ENCODE results near the gene IRAK3. TPM values are rescaled to one million over a fixed set of nuclear protein-coding genes. Genes with fewer than 3 reads are reported as not detected.
"Not testable (repeated sequence)": the region's sequence is repeated elsewhere in the genome, so short reads cannot be mapped to it uniquely, and the experiment has no call there.

The IRAK3 gene
- total RNA-seq, 4 donors from 2014 or later: 31.6 to 35.8 (median 33.2) TPM

DNA sequence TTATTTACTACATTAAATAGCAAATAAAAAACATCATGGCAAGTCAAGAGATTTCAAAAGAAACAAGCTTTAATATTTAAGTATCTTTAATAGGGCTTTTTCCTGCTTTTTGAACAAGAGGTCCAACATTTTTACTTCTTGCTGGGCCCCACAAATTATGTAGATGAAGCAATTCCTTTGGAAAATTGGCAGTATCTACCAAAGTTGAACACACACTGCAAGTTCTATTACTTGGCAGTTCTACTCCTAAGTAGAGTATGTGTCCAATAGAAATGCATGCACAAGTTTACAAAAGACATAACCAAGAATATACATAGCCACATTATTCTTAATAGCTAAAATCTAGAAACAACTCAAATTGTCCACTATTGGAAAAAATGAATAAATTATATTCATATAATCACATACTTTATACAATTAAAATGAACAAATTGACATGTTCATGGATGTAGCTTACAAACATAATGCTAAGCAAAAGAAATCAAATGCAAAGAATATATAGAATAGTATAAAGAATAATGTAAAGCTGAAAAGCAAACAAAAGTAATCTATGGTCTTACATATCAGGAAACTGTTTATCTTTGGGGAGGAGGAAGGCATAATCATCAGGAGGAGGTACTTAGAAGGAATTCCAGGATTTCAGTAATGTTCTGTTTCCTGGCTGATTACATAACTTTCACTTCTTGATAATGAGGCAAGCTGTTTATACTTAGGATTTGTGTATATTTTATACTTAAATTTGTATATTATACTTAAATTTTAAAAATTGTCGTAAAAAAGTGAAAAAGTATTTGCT lies 12.7 kb upstream of the IRAK3 start:
- no peaks in the 10 kb centered on the region for H3K9me3 ChIP-seq
- H3K27ac ChIP-seq: no peak overlapping the region
- TF ChIP-seq, protein P1, sequence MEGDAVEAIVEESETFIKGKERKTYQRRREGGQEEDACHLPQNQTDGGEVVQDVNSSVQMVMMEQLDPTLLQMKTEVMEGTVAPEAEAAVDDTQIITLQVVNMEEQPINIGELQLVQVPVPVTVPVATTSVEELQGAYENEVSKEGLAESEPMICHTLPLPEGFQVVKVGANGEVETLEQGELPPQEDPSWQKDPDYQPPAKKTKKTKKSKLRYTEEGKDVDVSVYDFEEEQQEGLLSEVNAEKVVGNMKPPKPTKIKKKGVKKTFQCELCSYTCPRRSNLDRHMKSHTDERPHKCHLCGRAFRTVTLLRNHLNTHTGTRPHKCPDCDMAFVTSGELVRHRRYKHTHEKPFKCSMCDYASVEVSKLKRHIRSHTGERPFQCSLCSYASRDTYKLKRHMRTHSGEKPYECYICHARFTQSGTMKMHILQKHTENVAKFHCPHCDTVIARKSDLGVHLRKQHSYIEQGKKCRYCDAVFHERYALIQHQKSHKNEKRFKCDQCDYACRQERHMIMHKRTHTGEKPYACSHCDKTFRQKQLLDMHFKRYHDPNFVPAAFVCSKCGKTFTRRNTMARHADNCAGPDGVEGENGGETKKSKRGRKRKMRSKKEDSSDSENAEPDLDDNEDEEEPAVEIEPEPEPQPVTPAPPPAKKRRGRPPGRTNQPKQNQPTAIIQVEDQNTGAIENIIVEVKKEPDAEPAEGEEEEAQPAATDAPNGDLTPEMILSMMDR (IDR thresholded peaks at IDR 0.05): no peak
- TF ChIP-seq EP300 (IDR thresholded peaks at IDR 0.05) (no peak), POLR2A (IDR thresholded peaks at IDR 0.05) (no peak)
- H3K36me3 ChIP-seq: no peaks in the 10 kb centered on the region
- H3K4me3 ChIP-seq: no peak overlapping the region
- peaks cover 0 to 4% (median 0%) of the 10 kb centered on the region in 4 donors for H3K4me1 ChIP-seq
- H3K27me3 ChIP-seq: peaks cover 0 to under 1% of the 10 kb centered on the region in 2 donors
- DNase-seq (ENCODE audit: low spot score in 2 of 2): no peak
- 66 to 69% methylated on average over 1 of the region's 1 CpG for WGBS, 2 donors

DNA sequence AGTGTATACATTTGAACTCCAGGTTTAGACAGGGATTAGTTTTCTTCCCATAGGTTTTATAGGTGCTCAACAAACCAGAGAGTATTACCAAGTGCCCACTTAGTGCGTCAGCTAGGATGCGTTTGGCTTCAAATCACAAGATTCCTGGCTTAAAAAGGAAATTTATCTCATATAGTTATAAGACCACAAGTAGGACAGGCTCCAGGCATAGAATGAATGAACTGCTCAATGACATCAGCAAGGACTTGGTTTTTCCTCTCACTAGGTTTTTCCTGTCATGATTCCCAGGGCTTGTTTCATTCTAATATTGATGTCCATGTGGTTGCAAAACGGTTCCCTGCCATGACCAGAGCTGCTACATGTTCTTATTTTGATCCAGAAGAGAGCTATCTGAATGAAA lies 6.1 kb upstream of the IRAK3 start:
- no peaks in the 10 kb centered on the region for H3K36me3 ChIP-seq
- TF ChIP-seq, protein P1 (IDR thresholded peaks at IDR 0.05): no peak
- TF ChIP-seq POLR2A (IDR thresholded peaks at IDR 0.05) (no peak), EP300 (IDR thresholded peaks at IDR 0.05) (no peak)
- H3K4me3 ChIP-seq: no peak overlapping the region
- H3K27me3 ChIP-seq: peaks cover 0 to 4% of the 10 kb centered on the region in 2 donors
- H3K9me3 ChIP-seq: no peaks in the 10 kb centered on the region
- no peaks in the 10 kb centered on the region for H3K4me1 ChIP-seq
- no peak for DNase-seq (ENCODE audit: low spot score in 2 of 2)
- no peak overlapping the region for H3K27ac ChIP-seq
- WGBS, 2 donors: 67 to 94% methylated on average over 3 of the region's 3 CpGs

DNA sequence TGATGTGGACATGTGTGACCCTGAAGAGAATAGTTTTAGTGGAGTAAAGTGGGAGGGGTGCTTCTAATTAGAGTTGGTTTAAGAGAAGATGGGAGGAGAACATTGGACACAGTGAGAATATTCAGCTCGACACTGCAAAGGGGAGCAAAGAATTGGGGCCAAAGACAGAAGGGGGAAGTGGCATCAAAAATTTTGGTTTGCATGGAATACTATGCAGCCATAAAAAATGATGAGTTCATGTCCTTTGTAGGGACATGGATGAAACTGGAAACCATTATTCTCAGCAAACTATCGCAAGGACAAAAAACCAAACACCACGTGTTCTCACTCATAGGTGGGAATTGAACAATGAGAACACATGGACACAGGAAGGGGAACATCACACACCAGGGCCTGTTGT lies 4.2 kb upstream of the IRAK3 start:
- 95% methylated on average over 3 of the region's 3 CpGs for WGBS, 2 donors
- not testable (repeated sequence) for H3K36me3 ChIP-seq; H3K4me3 ChIP-seq; H3K4me1 ChIP-seq; H3K27ac ChIP-seq; DNase-seq (ENCODE audit: low spot score in 2 of 2); H3K27me3 ChIP-seq; H3K9me3 ChIP-seq

DNA sequence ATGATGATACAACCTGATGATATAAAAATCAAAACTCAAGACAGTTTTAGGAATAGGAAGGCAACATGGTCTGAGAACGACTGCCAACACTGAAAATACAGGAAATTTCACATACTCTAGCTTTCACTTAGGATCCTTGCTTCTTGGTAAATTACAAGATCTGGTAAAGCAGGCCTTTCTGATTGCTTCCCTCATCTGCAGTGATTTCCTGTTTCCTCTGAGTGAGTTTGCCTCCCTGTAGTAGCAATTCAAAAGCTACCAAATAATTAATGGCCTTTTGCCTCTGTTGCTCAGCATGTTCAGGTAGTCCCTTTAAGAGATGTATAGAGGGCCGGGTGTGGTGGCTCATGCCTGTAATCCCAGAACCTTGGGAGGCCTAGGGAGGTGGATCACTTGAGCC lies 2.0 kb upstream of the IRAK3 start:
- no peaks in the 10 kb centered on the region for H3K27me3 ChIP-seq
- no peak for DNase-seq (ENCODE audit: low spot score in 2 of 2)
- H3K4me1 ChIP-seq: peaks cover 0 to 16% (median 3%) of the 10 kb centered on the region in 4 donors
- 81 to 83% methylated on average over 2 of the region's 2 CpGs for WGBS, 2 donors
- no peak overlapping the region for H3K4me3 ChIP-seq
- no peaks in the 10 kb centered on the region for H3K9me3 ChIP-seq
- no peaks in the 10 kb centered on the region for H3K36me3 ChIP-seq
- H3K27ac ChIP-seq: peak overlapping the region in 1 of 4 donors; percentile 52
- TF ChIP-seq POLR2A (IDR thresholded peaks at IDR 0.05) (no peak), EP300 (IDR thresholded peaks at IDR 0.05) (no peak)
- TF ChIP-seq, protein P1 (IDR thresholded peaks at IDR 0.05): no peak

DNA sequence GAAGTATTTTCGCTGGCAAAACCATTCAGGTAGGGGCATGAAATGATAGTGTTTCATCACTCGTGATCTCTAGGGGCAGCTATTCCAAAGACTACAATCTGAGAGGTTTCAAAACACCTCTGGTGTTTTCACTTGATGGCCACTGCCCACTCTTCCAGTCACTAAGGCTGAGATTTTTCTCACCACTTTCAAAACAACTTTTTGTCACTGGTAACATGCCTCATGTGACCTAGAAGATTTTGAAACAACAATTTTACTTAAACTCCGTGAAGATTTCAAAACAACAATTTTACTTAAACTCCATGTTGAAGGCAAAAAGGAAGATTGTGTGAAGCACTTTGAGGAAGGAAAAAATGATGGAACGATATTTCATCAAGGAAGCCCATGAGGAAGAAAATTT lies 1.2 kb upstream of the IRAK3 start:
- Histone ChIP-seq H3K27me3 (no peaks in the 10 kb centered on the region), H3K27ac (peak overlapping the region in 1 of 4 donors; percentile 52)
- 87 to 88% methylated on average over 4 of the region's 4 CpGs for WGBS, 2 donors

DNA sequence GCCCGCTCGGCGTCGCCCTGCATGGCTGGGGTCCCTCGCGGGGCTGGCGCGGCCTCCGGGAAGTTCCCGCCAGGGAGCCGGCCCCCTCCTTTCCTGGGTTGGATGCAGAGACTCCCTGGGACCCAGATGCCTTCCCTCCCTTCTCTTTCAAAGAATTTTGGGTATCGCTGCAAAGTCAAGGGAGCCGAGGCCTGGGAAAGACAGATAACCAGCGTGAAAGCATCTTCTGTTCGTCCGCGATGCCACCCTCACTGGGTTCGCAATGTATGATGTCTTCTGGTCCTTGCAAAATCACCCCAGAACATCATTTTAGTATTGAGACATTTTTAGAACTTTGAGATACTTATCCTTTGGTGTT lies 451 bp downstream of the IRAK3 start:
- peak overlapping the region; percentile 79 to 95 (median 84) for H3K27ac ChIP-seq
- WGBS, 2 donors: 13 to 21% methylated on average over 7 to 8 of the region's 18 CpGs
- H3K36me3 ChIP-seq: peaks cover 0 to 10% (median 0%) of the 10 kb centered on the region in 3 donors
- no peak for DNase-seq (ENCODE audit: low spot score in 2 of 2)
- no peaks in the 10 kb centered on the region for H3K9me3 ChIP-seq
- H3K27me3 ChIP-seq: no peaks in the 10 kb centered on the region
- H3K4me3 ChIP-seq: peak overlapping the region; percentile 40 to 64 (median 50)
- peaks cover 0 to 16% (median 3%) of the 10 kb centered on the region in 4 donors for H3K4me1 ChIP-seq
- no peak for TF ChIP-seq POLR2A (IDR thresholded peaks at IDR 0.05)

More for the DNA sequence above, 1.2 kb upstream of the IRAK3 start:
- DNase-seq (ENCODE audit: low spot score in 2 of 2): no peak
- H3K4me3 ChIP-seq: no peak overlapping the region
- peaks cover 0 to 16% (median 3%) of the 10 kb centered on the region in 4 donors for H3K4me1 ChIP-seq
- no peaks in the 10 kb centered on the region for H3K9me3 ChIP-seq
- no peaks in the 10 kb centered on the region for H3K36me3 ChIP-seq
- TF ChIP-seq POLR2A (IDR thresholded peaks at IDR 0.05) (no peak), EP300 (IDR thresholded peaks at IDR 0.05) (peak in 1 of 2 donors; percentile 26)
